C4-2B (cell line): ENCODE data around the gene NEAT1.
A peak's percentile ranks its signal among the peaks of the same experiment; 100 is the strongest.

ENCODE experiments used
- CTCF ChIP-seq: fragments of 450-650 bp; conservative IDR thresholded peaks from 2 replicates; pipeline ENCODE4 v1.5.1; 2017; ENCODE audit warnings: mild to moderate bottlenecking
- ZFX ChIP-seq: fragments of 450-650 bp; IDR thresholded peaks from 2 replicates; pipeline ENCODE4 v1.6.1; 2017

- no peak for TF ChIP-seq CTCF
- TF ChIP-seq ZFX, result peak; percentile 25; the same call in 1 of the 2 replicates
Observed at GRCh38 chr11:65419460-65419771, 3.2 kb upstream of the NEAT1 start.
